HepG2 (cell line): ENCODE data around the gene SORD. TPM values are rescaled to one million over a fixed set of nuclear protein-coding genes. Genes with fewer than 3 reads are reported as not detected.

Source experiments
- ARID5B ChIP-seq: IDR thresholded peaks from 2 replicates; pipeline ENCODE4 v1.4.0; 2020; ENCODE audit warnings: mild to moderate bottlenecking, missing genetic modification reagents
- CENPBD1 ChIP-seq: sonication (generic); formaldehyde crosslinking; IDR thresholded peaks from 2 replicates; pipeline ENCODE4 v1.8.0; 2022; ENCODE audit warnings: missing genetic modification reagents, low read depth, mild to moderate bottlenecking, borderline replicate concordance
- HOXA9 ChIP-seq: sonication (generic); formaldehyde crosslinking; IDR thresholded peaks from 2 replicates; pipeline ENCODE4 v1.8.1; 2022; ENCODE audit warnings: missing genetic modification reagents, mild to moderate bottlenecking, moderate library complexity, borderline replicate concordance
- KIAA2018 ChIP-seq: sonication (generic); formaldehyde crosslinking; IDR thresholded peaks from 2 replicates; pipeline ENCODE4 v1.5.0; 2020; ENCODE audit warnings: mild to moderate bottlenecking, missing genetic modification reagents, borderline replicate concordance
- MAF1 ChIP-seq: sonication (generic); formaldehyde crosslinking; IDR thresholded peaks from 2 replicates; pipeline ENCODE4 v1.5.0; 2020; ENCODE audit warnings: missing genetic modification reagents, borderline replicate concordance
- NR1H2 ChIP-seq: sonication (generic); formaldehyde crosslinking; IDR thresholded peaks from 2 replicates; pipeline ENCODE4 v1.8.1; 2022; ENCODE audit warnings: low read depth, missing genetic modification reagents, borderline replicate concordance
- PCBP1 ChIP-seq: fragments of 200-400 bp; formaldehyde crosslinking; IDR thresholded peaks from 2 replicates; pipeline ENCODE4 v1.6.1; 2017; ENCODE audit warnings: mild to moderate bottlenecking, low read depth, low read length, borderline replicate concordance
- SMARCC2 ChIP-seq: fragments of 450-650 bp; IDR thresholded peaks from 2 replicates; pipeline ENCODE4 v1.6.1; 2017; ENCODE audit warnings: antibody characterized with exemption, mild to moderate bottlenecking
- SRY ChIP-seq: sonication (generic); formaldehyde crosslinking; IDR thresholded peaks from 2 replicates; pipeline ENCODE4 v1.8.0; 2022; ENCODE audit warnings: mild to moderate bottlenecking, missing genetic modification reagents
- TAF1 ChIP-seq: sonication (generic); formaldehyde crosslinking; IDR thresholded peaks from 2 replicates; pipeline ENCODE4 v1.4.0; 2020; ENCODE audit warnings: missing genetic modification reagents
- ZBTB44 ChIP-seq: sonication (generic); formaldehyde crosslinking; IDR thresholded peaks from 2 replicates; pipeline ENCODE4 v1.4.0; 2020; ENCODE audit warnings: missing genetic modification reagents
- ZNF263 ChIP-seq: sonication (generic); formaldehyde crosslinking; IDR thresholded peaks from 2 replicates; pipeline ENCODE4 v1.4.0; 2020; ENCODE audit warnings: missing genetic modification reagents
- ZNF274 ChIP-seq: sonication (generic); formaldehyde crosslinking; IDR thresholded peaks from 2 replicates; pipeline ENCODE4 v1.5.1; 2020; ENCODE audit warnings: mild to moderate bottlenecking, missing genetic modification reagents
- ZNF577 ChIP-seq: sonication (generic); formaldehyde crosslinking; IDR thresholded peaks from 2 replicates; pipeline ENCODE4 v1.4.0; 2020; ENCODE audit warnings: mild to moderate bottlenecking, low read depth, missing genetic modification reagents, borderline replicate concordance
- polyA plus RNA-seq, 8 experiments: library from polyadenylated mRNA; depleted of rRNA in 3 of 8; stranded (reverse) in 7 of 8; unstranded in 1 of 8; fragments of >200 nt; fragmentation: Illumina TruSeq in 4 of 8; extraction: Trizol in 4 of 8; gene quantifications; 2 replicates each; pipeline versions ENCODE4 v1.2.1 to v1.2.3, GENCODE V29; 2011 to 2016; ENCODE audit warnings: low read depth in 4 of 8, missing spikeins in 1 of 8, mixed read lengths in 1 of 8; ENCODE audit not compliant: insufficient read depth in 1 of 8
- total RNA-seq, 5 experiments: library from RNA; depleted of rRNA; stranded (reverse); fragments of >200 nt; fragmentation: Illumina TruSeq; extraction: Trizol; gene quantifications; 2 replicates each; pipeline ENCODE4 v1.2.3, GENCODE V29; 2016; ENCODE audit warnings: low read depth in 1 of 5

SORD gene
- total and polyA plus RNA-seq, 2 of the 13 experiments (the other 11 are each of a cell fraction or from before 2014, with no cell fraction given), result 59.1 to 95.3 TPM

- 0 out of 2 replicates have a peak, but pooled peaks have one; percentile 33 for TF ChIP-seq KIAA2018 (CRISPR knock-in tag)
- peak; percentile 80 for TF ChIP-seq ZNF274
- peak; percentile 96 for TF ChIP-seq TAF1 (CRISPR knock-in tag)
- TF ChIP-seq PCBP1, result no peak
- no peak for TF ChIP-seq ZNF577 (CRISPR knock-in tag)
- TF ChIP-seq NR1H2 (CRISPR knock-in tag), result 0 out of 2 replicates have a peak, but pooled peaks have one; percentile 75
- no peak for TF ChIP-seq HOXA9
- no peak for TF ChIP-seq ARID5B (CRISPR knock-in tag)
- TF ChIP-seq SMARCC2, result no peak
- 0 out of 2 replicates have a peak, but pooled peaks have one; percentile 57 for TF ChIP-seq ZBTB44
- no peak for TF ChIP-seq CENPBD1 (CRISPR knock-in tag)
- no peak for TF ChIP-seq MAF1
- TF ChIP-seq SRY (CRISPR knock-in tag), result peak; percentile 94
- TF ChIP-seq ZNF263, result 0 out of 2 replicates have a peak, but pooled peaks have one; percentile 24
Observed at GRCh38 chr15:45022871-45023658, at the start of gene SORD (continued).
